T follicular helper cell (primary cell): Measurements from ENCODE around the gene TRPT1.
A peak's percentile ranks its signal among the peaks of the same experiment; 100 is the strongest.
"Not testable (repeated sequence)": the region's sequence is repeated elsewhere in the genome, so short reads cannot be mapped to it uniquely, and the experiment has no call there.

Source experiments
- DNase-seq: peaks from one replicate; pipeline ENCODE4 v3.0.0-alpha.2; 2020; ENCODE audit warnings: low read depth

The TRPT1 gene

GRCh38 chr11:64258946-64259532, 33.1 kb upstream of the TRPT1 start:
- DNase-seq, result no peak

GRCh38 chr11:64258356-64258755, 32.4 kb upstream of the TRPT1 start:
- DNase-seq, result no peak

GRCh38 chr11:64256300-64256699, 30.3 kb upstream of the TRPT1 start:
- DNase-seq, result no peak

- DNase-seq, result no peak
Measured at GRCh38 chr11:64255135-64256128, 29.4 kb upstream of the TRPT1 start.

GRCh38 chr11:64254326-64254725, 28.3 kb upstream of the TRPT1 start:
- no peak for DNase-seq

GRCh38 chr11:64253481-64253880, 27.5 kb upstream of the TRPT1 start:
- no peak for DNase-seq

DNA sequence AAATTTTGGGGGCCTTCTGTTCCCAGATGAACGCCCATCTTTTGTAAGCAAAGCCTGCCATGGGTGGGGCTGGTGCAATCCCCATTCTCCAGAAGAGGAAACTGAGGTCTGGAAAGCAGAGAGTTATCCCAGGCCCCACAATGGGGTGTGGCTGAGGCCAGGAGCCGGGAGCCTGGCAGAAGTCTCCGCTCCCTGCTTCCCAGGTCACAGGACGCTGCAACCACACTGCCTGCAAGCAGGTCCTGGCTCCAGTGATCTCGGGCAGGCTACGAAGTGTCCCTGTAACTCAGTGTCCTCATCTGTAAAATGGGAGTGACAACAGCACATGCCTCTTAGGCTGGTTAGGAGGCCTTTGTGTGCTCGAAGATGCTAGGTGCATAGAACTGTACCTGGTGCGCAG, 27.1 kb upstream of the TRPT1 start:
- no peak for DNase-seq

- DNase-seq, result no peak
Measured at GRCh38 chr11:64252003-64252872, 26.3 kb upstream of the TRPT1 start.

DNA sequence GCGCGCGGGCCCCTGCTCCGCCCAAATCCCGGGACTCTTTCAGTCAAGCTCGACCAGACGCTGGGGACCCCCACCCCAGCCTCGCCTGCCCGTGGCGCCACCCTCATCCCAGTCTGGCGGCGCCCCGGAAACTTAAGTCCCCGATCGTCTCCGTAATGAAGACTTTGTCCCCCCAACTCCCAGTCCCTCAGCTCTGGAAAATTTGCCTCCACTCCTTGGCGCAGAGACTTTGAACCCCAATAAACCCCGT, 25.7 kb upstream of the TRPT1 start:
- DNase-seq, result no peak

GRCh38 chr11:64251016-64251752, 25.2 kb upstream of the TRPT1 start, which contains the start of gene PLCB3:
TSS of gene PLCB3 (plus strand) at chr11:64251530. CDS start at chr11:64251650, 120 bp downstream.
- DNase-seq, result peak; percentile 41

DNA sequence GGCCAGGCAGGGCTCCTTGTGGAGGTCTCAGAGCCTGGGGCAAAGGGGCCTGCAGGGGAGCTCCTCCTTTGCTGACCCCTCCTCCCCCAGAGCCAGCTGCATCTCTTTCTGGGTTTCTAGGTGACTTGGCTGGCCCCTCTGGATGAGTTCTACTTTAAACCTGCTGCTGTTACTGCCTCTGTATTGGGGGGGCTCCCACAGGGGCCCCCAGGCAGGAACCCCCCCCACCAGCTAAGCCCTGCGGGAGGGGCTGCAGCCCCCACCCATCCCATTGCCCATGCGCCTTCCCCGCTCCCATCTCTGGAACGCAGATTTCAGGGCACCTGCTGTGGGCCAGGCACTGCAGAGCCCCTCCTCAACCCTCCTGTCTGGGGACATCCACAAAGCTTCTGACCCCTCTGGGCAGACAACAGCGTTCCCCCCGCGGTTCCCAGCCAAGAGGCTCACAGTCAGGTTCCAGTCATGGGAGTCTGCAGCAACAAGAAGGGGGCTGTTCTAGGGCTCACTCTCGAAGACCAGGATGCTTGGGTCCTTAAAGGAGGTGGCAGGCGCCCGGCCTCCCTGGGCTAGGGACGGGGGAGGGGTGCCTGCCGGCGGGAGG, 24.5 kb upstream of the TRPT1 start:
- DNase-seq, result no peak

DNA sequence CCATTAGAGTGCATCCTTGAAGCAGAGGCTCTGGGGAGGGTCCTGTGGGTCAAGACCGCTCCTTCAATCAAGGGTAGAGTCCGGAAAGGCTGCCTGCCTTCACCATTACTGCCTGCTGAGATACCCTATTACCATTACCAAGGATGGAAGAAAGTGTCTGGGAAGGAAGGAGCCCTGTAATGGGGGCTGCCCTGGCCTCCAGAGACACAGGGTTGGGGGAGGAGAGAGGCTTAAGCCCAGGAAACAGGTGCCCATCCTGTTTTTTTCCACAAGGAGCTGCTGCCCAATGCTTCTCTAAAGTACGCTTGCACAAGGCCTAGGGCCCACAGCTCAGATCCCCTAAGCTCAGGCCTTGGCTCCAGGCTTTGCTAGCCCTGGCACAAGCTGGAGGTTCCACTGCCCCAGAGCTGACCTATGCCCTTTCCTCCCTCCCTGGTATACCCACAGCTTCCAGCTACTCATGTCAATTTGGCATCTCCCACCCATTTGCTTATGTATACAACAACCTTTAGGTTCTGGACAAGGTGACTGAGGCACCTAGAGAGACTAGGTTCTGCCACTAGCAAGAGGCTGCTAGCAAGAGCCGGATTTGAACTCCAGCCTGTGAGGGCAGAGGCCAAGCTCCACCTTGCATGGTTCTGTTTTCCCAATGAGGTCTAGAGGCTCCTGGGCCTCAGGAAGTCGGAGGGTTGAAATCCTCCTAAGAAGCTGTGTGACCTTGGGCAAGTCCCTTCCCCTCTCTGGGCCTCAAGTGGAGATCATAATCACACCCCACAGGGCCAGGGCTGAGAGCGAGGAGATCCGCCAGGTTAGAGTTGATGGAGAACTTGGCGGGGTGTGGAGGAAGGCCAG, 23.8 kb upstream of the TRPT1 start:
- no peak for DNase-seq

DNA sequence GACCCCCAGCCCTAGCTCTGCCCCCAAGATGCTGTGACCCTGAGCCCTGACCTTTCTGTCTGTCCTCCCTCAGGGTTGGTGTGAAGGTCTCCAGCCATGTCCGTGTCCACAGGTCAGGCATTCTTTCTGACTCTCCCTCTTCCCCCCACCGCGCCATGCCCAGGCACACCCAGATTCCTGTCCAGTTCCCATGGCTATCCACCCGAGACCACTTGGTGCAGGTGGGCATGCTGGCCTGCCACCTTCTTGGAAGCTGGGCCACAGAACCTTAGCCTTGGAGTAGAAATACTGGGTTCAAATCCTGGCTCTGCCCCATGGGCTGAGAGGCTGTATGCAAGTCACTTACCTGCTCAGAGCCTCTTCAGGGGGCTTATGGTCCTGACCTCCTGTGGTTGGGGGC, 23.1 kb upstream of the TRPT1 start:
- DNase-seq, result no peak

DNA sequence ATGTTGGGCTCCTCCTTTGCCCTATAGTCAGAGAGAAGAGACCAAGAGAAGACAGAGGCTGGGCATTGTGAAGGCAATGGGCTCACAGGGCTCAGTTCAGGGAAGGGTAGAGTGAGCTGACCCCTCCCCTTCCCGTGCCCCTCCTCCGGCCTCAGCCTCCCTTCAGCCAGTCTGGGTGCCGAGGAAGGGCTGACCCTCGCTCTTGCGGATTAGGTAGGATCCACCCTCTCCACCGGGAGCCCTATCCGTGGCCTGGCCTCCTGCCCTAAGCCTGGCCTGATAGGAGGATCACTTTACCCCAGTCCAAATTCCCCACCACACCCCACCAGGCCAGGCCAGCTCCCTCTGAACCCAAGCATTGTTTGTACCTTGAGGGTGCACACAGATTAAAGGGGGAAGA, 22.6 kb upstream of the TRPT1 start:
- no peak for DNase-seq

DNA sequence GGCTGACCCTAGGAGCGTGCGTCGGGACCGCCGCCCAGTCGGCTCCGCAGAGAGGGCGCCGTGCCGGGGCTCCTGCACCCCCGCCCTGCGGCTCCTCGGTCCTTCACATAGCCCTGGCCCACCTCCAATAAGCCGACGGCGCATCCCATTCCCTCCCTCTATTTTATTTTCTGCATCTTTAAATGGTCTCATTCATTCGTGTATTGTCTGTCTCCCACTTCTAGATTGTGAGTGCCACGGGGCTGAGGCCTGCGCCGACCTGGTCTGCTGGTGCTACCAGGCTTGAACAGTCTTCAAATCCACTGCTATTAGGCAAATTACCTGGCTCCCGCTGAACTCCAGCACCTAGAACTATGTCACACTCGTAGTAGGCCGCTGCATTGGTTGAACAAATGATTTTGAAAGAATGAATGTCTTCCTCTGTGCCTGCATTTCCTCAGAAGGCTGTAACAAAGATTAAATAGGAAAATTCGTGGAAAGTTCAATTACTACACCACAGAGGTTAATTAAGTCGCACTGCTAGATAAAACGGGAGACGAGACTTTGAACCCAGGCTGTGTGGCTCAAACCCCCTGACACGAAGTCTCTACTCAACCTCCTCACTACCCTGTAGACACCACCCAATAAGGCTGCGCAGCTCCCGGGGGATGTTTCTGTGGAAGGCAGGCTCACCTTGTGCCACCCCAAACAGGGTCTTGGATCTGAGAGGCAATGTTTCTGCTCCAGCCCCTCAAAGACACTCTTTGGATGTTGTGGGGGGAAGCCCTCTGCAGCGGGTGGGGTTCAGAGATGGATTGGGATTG, 21.9 kb upstream of the TRPT1 start:
- no peak for DNase-seq

DNA sequence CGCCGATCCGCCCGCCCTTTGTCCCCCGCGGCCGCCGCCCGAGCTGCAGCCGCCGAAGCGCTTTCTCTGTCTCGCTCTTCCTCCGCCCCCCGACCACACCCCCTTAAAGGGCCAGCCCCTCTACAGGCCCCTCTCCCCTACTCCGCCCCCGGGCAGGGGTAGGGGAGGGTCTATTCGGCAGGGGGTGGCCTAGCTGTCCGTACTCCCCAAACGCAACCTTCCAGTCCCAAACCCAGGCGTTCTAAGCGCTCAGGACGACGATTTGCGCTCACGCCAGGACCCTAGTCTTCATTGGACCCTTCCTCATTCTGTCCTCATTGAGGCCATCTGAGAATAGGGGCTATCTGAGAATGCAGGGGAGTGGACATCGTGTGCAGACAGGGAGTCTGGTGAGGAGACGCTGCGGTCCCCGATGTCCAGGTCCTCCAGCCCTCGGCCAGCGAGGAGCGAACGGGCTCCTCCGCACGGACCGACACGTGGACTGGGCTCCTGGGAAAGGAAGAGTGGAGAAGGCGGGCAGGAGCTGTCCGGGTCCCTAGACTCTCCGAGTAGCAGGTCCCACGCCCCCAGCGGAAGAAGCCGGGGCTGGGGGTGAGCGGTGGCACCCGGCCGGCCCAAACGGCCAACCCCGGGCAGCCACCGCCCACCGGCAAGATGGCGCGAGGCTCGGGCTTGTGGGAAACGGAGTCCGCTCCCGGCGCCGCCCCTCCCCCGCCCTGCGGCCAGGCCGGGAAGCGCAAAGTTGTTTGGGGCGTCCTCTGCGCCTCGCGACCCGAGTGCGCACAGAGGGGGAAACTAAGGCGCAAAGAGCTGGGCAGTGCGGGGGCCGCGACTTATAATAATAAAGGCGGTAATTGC, 21.1 kb upstream of the TRPT1 start, which contains the start of gene PPP1R14B:
PPP1R14B (minus strand) TSS at position 73 of the 858 bp plus-strand sequence. CDS start 270 bp downstream, outside the sequence.
- DNase-seq, result peak; percentile 67

DNA sequence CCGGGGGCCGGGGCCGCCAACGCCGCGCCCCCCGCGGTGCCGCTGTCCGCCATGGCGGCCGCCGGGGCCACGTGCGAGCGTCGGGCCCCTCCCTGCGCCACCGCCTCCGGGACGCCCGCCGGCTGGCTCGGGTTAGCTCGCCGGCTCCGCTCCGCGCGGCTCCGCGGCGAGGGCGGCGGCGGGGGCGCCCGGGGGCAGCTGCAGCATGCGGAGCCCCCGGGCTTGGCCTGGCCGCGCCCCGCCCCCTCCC, 20.6 kb upstream of the TRPT1 start:
- not testable (repeated sequence) for DNase-seq

DNA sequence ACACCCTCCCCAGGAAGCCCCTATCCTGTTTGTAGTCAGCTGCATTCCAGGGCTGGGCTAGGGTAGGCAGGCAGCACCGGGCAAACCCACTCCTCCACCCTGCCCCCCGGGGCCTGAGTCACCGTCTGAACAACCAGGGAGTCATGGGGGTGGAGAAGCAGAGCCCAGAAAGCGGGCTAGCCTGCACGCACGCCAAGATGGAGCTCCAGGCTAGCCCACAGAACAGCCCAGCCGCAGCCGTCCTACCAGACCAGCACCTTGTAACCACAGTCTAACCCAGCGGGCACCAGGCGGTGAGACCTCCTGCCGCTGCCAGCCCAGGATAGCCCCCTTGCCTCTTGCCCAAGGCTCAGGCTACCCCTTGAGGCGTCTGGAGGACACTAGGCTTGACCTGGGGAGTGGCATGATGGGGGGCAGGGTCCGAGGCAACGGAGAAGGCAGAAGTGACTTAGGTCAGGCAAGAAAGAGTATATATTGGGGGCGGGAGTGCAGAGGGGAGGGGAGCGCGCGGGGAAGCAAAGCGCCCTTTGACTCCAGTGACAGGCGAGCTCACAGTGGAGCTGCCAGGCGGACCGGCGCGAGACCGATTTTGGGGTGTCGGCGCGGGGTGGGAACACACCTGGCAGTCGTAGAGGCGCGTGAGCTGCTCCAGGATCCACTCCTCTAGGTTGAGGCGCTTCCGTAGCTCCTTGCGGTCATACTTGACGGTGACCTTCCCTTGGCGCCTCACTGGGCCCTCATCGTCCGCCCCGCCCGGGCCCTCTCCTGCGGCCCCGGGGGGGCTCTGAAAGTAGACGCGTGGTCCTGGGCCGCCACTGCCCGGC, 20.0 kb upstream of the TRPT1 start:
- peak; percentile 49 for DNase-seq
